Lower leg skin (tissue), 4 donors: ENCODE data around the gene ANKAR. TPM values are rescaled to one million over a fixed set of nuclear protein-coding genes. Genes with fewer than 3 reads are reported as not detected.
"Not testable (repeated sequence)": the region's sequence is repeated elsewhere in the genome, so short reads cannot be mapped to it uniquely, and the experiment has no call there.

Source experiments
- DNase-seq, 2 donors: peaks; one replicate each; pipeline ENCODE4 v3.0.0-alpha.2; 2019; ENCODE audit warnings: low spot score in 2 of 2
- H3K4me3 ChIP-seq: fragments of 200-600 bp; sonication (generic); 2 replicates; pipeline ENCODE4 v1.5.1; 2017; ENCODE audit warnings: mild to moderate bottlenecking, low read depth; ENCODE audit not compliant: poor library complexity, severe bottlenecking
- CTCF ChIP-seq, 3 donors: fragments of 450-650 bp; IDR thresholded peaks; one replicate each; pipeline ENCODE4 v1.5.1; 2016; ENCODE audit warnings: antibody characterized with exemption in 3 of 3, mild to moderate bottlenecking in 3 of 3, moderate library complexity in 2 of 3
- POLR2A ChIP-seq, 2 donors: fragments of 450-650 bp; IDR thresholded peaks; one replicate each; pipeline ENCODE4 v1.6.1; 2016 to 2017; ENCODE audit warnings: antibody characterized with exemption in 2 of 2, mild to moderate bottlenecking in 1 of 2, moderate library complexity in 1 of 2
- WGBS, 2 donors: methylation state at CpG; one replicate each; pipeline ENCODE4 v1.1.5; 2018; 5-methylcytosine and 5-hydroxymethylcytosine counted together
- intact Hi-C: fragments of 100-400 bp; cut with DNase I; formaldehyde crosslinking; loops from one replicate; pipeline ENCODE4 v1.15.0; 2023; ENCODE audit warnings: low total_unique reads
- total RNA-seq, 4 donors: library from RNA; depleted of rRNA; stranded (reverse); fragments of >200 nt; gene quantifications; one replicate each; pipeline ENCODE4 v1.1.0, GENCODE V29; 2016

The ANKAR gene
- total RNA-seq, 4 donors from 2014 or later = 0.42 to 5.4 (median 3.4) TPM

- TF ChIP-seq CTCF (IDR thresholded peaks at IDR 0.05) = no peak
- no peak for TF ChIP-seq POLR2A (IDR thresholded peaks at IDR 0.05)
- no peak overlapping the region for H3K4me3 ChIP-seq
- DNase-seq = no peak
- intact Hi-C loops = no loop called here
- WGBS, 2 donors = 51 to 52% methylated on average over 3 of the region's 3 CpGs
These were observed 35.4 kb upstream of the ANKAR start for GRCh38 chr2:189639007-189639609.

DNA sequence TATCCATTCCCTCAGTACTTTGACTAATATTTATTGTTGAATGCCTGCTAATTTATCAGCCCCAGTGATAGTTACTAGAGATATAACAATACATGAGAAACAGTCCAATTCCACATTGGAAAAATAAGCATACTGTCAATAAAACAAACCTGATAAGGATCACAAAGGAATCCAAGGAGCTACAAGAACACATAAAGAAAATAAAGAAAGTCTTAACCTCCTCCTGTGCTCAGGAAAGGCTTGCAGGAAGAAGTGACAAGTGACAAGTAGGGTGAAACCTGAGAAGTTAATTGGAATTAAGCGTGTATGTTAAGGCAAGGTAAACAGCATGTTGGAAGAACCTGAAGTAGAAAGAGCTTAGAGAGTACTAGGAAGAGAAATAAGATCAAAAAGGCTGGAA, 33.5 kb upstream of the ANKAR start:
- WGBS, 2 donors = 65 to 72% methylated on average over 1 of the region's 1 CpG
- H3K4me3 ChIP-seq = no peak overlapping the region
- intact Hi-C loops = no loop called here
- no peak for TF ChIP-seq CTCF (IDR thresholded peaks at IDR 0.05)
- no peak for TF ChIP-seq POLR2A (IDR thresholded peaks at IDR 0.05)
- no peak for DNase-seq

DNA sequence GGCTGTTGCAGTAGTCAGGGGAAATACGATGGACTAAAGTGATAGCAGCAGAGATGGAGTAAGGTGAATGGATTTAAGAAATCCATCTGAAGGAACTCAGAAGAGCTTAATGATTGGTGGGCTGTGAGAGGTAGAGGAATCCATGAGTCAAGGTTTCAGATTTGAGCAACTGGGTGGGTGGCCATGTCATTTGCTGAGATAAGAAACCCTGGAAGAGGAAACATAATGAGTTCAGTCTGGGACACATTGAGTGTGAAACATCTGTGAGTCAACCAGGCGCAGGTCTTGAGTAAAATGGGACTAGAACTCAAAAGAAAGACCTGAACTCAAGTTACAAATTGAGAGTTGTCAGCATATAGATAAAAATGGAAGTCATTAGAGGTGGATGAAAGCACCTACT, 32.9 kb upstream of the ANKAR start:
- WGBS, 2 donors = 92 to 95% methylated on average over 2 of the region's 2 CpGs
- no peak overlapping the region for H3K4me3 ChIP-seq
- no peak for DNase-seq
- TF ChIP-seq POLR2A (IDR thresholded peaks at IDR 0.05) = no peak
- TF ChIP-seq CTCF (IDR thresholded peaks at IDR 0.05) = no peak
- intact Hi-C loops = no loop called here

GRCh38 chr2:189646521-189646920, 27.9 kb upstream of the ANKAR start:
- intact Hi-C loops = no loop called here
- TF ChIP-seq CTCF (IDR thresholded peaks at IDR 0.05) = no peak
- no peak for TF ChIP-seq POLR2A (IDR thresholded peaks at IDR 0.05)
- H3K4me3 ChIP-seq = no peak overlapping the region
- no peak for DNase-seq

GRCh38 chr2:189648846-189649509, 25.5 kb upstream of the ANKAR start:
- TF ChIP-seq CTCF (IDR thresholded peaks at IDR 0.05) = no peak
- TF ChIP-seq POLR2A (IDR thresholded peaks at IDR 0.05) = no peak
- 91 to 93% methylated on average over 1 of the region's 1 CpG for WGBS, 2 donors
- no peak overlapping the region for H3K4me3 ChIP-seq
- intact Hi-C loops = no loop called here
- no peak for DNase-seq

DNA sequence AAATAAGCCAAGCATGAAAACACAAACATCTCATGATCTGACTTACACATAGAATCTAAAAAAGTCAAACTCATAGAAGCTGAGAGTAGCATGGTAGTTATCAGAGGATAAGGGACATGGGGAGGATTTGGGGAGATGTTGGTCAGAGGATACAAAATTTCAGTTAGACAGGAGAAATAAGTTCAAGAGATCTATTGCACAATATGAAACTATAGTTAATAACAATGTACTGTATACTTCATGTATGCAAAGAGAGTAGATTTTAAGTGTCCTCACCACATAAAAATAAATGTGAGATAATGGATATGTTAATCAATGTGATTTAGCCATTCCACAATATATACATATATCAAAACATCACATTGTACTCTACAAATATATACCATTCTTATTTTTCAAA, 23.2 kb upstream of the ANKAR start:
- DNase-seq = no peak
- no peak overlapping the region for H3K4me3 ChIP-seq
- TF ChIP-seq POLR2A (IDR thresholded peaks at IDR 0.05) (no peak), CTCF (IDR thresholded peaks at IDR 0.05) (no peak)
- intact Hi-C loops = no loop called here

GRCh38 chr2:189653464-189653863, 21.0 kb upstream of the ANKAR start:
- DNase-seq = peak in 1 of 2 donors; percentile 74
- intact Hi-C loops = not testable (repeated sequence)
- WGBS, 2 donors = 95 to 97% methylated on average over 12 to 16 of the region's 29 CpGs

More at GRCh38 chr2:189653464-189653863, 21.0 kb upstream of the ANKAR start:
- H3K4me3 ChIP-seq = not testable (repeated sequence)
